Suprapubic skin (tissue), 3 donors: ENCODE data around the gene TANC1.

Source experiments
- POLR2AphosphoS5 ChIP-seq, 3 donors: sonication (generic); formaldehyde crosslinking; IDR thresholded peaks; one replicate each; pipeline ENCODE4 v1.6.1; 2017; ENCODE audit warnings: antibody characterized with exemption in 3 of 3
- TF ChIP-seq, protein P1 (sequence below), 2 donors: fragments of 200-600 bp in 1 of 2; fragments of 450-650 bp in 1 of 2; sonication (generic) in 1 of 2; IDR thresholded peaks; one replicate each; pipeline ENCODE4 v1.5.1; 2016 to 2019; ENCODE audit warnings: antibody characterized with exemption in 2 of 2, mild to moderate bottlenecking in 1 of 2, moderate library complexity in 1 of 2

DNA sequence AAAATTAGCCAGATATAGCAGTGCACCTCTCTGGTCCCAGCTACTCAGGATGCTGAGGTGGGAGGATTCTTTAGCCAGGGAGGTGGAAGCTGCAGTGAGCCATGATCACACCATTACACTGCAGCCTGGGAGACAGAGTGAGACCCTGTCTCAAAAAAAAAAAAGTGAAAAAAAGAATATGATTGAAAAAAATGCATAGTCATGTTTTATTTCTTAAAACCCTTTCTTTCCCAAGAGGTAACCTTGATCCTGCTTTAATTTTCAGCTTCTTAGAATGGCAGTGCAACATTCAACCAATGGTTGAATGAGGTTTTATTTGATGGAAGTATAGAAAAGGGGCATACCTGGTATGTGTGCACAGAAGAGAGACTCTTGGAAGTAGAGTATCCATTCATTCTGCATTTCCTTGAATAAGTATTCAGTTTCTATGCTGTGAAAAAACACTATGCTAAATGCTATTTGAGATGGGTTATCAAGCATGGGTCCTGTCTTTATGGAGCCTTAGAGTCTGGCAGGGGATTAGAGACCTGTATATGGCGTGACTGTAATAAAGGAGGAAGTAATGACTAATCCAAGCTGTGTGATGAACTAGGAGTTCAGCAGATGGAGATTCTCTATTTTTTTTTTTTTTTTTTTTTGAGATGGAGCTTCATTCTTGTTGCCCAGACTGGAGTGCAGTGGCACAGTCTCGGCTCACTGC, 171.8 kb downstream of the TANC1 start:
- TF ChIP-seq, protein P1, sequence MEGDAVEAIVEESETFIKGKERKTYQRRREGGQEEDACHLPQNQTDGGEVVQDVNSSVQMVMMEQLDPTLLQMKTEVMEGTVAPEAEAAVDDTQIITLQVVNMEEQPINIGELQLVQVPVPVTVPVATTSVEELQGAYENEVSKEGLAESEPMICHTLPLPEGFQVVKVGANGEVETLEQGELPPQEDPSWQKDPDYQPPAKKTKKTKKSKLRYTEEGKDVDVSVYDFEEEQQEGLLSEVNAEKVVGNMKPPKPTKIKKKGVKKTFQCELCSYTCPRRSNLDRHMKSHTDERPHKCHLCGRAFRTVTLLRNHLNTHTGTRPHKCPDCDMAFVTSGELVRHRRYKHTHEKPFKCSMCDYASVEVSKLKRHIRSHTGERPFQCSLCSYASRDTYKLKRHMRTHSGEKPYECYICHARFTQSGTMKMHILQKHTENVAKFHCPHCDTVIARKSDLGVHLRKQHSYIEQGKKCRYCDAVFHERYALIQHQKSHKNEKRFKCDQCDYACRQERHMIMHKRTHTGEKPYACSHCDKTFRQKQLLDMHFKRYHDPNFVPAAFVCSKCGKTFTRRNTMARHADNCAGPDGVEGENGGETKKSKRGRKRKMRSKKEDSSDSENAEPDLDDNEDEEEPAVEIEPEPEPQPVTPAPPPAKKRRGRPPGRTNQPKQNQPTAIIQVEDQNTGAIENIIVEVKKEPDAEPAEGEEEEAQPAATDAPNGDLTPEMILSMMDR (IDR thresholded peaks at IDR 0.05), result no peak
- no peak for TF ChIP-seq POLR2AphosphoS5 (IDR thresholded peaks at IDR 0.05)
